HG03469 (cell line): Measurements from ENCODE around the gene CDC42BPG.
"Not testable (repeated sequence)": the region's sequence is repeated elsewhere in the genome, so short reads cannot be mapped to it uniquely, and the experiment has no call there.

Source experiments
- ATAC-seq: cut with Tn5 transposase; IDR thresholded peaks from one replicate; pipeline ENCODE4 v1.9.1; 2021; ENCODE audit warnings: mild to moderate bottlenecking, moderate library complexity, moderate number of reproducible peaks; ENCODE audit not compliant: unreplicated experiment

Gene CDC42BPG

GRCh38 chr11:64849598-64850356 lies 5.3 kb upstream of the CDC42BPG start:
- ATAC-seq = no peak

DNA sequence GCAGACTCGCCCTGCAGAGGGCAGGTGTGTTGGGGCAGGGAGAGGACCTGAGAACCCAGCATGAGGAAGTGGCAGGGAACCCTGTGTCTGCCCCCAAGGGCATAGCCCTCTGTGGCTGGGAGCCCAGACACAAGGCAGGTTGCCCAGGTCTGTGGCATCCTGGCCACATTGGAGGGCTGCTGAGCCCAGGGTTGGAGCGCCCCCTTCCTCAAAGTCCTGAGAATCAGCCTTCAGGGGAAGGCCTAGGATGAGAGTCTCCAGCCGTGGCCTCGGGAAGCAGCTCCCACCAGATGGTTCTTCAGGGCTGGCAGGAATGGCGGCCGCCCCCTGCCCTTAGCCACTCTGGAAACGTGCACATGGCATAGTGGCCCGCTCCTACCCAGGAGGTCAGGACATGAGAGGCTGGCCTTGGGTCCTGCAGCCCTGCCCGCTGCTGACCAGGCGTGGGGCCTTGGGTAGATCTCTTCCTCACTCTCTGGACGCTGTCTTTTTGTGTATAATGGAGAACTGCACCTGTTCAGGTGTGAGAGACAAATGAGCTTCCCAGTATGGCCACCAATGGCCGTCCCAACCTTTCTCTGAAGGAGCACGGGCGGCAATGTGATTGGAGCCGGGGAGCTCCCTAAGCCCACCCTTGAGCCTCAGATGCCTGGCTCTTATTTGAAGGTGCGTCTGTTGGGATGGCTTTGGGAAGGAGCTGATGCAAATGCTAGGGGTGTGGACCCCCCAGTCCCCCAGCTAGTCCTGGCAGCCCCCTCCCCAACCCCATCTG lies 4.6 kb upstream of the CDC42BPG start:
- no peak for ATAC-seq

DNA sequence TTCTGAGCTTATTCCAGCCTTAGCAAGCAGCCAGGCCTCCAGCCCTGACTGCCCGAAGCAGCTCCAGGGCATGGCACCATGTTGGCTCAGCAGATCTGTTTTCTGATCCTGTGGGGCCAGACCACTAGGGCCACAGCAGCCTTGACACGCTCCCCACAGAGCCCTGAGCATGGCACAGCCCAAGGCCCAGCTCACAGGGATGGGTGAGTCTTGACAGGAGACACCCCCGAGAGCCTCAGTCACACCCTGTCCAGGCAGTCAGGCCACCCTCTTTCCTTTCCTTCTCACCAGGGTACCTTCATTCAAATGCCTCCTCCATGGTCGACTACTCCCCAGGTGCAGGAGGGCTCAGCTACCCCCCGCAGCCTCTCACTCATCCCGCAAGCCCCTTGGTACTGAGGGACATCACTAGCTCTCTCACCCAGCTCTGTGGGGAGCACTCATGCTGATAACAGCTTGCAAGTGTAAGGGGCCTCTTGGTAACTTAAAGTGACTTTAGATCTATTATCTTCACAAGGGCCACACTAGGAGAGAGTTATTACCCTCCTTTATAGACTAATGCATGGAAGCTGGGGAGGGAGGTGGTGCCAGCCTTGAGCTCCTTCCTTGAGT lies 3.9 kb upstream of the CDC42BPG start:
- no peak for ATAC-seq

GRCh38 chr11:64846998-64847666 lies 2.7 kb upstream of the CDC42BPG start:
- ATAC-seq = no peak

GRCh38 chr11:64845776-64846129 lies 1.3 kb upstream of the CDC42BPG start:
- not testable (repeated sequence) for ATAC-seq

GRCh38 chr11:64845129-64845775 lies 799 bp upstream of the CDC42BPG start:
- ATAC-seq = no peak

DNA sequence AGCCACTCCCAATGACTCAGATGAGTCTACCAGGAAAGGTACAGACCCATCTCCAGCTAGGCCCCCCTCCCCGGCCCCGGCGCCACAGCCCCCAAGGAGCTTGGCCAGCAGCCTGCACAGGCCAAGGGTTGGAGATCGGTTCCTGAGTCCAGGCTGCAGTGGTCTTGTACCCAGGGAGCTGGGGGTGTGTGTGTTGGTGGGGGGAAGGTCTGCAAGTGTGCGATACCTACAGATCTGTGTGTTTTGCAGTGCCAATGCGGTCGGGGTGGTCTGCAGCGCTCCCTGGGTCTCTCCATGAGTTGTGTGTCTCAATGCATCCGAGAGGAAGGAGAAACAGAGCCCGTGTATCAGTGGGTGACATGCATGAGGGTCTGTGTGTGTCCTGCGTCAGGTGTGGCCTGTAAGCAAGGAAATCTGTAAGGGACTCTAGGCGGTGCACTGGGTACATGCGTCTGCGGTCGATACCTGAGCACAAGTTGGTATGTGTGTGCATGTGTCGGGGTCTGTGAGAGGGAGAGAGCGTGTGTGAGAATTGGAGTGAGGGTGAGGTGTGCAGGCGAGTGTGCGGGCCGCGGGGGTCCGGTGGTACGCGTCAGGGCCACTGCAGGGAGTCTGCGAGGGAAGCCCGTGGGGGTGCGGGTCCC lies 645 bp downstream of the CDC42BPG start:
- ATAC-seq = no peak

DNA sequence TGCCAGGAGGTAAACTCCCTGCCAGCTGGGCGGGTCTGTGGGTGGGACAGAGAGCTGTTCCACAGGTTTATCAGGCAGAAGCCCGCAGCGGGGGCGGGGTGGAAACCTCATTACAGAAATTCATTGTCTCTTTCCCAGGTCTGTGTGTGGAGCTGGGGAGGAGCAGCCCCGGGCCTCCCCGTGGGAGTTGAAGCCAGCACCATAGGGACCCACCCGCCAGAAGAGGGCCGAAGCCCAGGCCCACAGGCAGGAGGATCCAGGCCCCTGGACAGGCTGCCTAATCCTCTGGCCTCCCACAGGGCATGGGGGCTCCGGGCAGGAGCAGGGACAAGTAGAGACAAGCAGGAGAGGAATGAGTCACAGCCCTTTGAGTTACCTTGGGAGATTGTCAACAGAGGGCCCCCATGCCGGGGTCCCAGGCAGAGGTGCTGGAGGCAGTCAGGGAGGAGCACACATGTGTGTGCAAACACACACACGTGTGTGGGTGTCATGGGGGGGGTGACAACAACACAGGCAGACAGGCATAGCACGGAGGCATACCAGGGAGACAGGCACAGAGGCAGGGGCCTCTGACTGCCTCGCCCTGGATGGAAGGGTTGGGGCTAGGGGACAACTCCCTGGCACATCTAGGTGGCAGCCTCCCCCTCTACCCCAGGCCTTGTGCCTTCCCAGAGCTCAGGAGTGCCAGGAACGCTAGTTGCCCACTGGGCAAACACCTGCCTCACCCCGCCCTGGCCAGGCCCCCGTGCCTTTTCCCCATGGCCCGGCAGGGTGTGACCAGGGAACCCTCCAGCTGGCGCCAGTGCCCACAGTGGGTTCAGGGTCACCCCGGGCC lies 1.4 kb downstream of the CDC42BPG start:
- ATAC-seq = no peak

DNA sequence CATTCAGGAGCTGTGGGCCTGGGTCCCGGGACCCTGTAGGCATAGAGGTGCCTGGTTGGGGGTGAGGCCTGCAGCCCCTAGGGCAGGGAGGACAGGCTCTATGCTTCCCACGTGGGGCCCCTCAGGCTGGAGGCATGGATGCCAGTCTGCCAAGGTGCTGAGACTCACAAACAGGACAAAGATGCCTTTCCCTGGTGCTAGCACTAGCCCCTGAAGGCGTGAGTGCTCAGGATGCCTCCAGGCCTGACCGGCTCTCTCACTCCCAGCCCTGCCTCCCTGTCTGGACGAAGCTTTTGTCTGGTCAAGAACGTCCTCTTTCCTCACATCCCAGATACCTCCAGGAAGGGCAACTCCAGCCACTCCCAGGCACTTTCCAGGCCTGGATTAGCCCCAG lies 2.1 kb downstream of the CDC42BPG start:
- ATAC-seq = no peak

DNA sequence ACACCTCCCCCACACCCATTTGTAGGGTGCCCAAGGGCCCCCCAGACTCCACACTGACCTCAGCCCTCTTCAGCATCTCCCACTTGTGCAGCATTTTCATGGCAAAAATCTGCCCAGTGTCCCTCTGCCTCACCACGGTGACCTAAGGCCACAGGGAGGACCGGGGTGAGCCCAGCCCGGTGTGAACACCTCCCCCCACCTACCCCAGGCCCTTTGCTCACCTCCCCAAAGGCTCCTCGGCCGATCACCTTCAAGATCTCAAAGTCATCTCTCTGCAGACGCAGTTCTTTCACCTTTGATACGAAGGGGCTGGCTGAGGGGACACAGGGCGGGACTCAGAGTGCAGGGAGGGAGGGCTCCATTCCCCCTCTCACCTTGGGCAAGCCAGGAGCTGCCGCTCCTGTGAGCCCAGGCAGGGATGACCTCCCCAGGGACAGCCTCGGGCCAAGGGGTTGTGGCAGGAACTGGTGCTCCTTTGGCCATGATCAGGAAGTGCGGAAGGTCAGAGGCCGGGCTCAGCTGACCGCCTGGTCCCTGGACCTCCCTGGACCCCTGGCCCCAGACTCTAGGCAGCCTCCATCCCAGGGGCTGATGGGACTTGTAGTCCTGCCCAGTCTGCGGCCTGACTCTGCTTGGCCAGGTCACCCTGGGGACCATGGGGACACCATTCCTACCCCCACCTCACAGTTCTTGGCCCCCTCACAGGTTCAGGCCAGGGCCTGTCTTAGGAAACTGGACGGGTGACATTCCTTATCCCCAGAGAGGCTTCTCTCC lies 2.7 kb downstream of the CDC42BPG start:
- ATAC-seq = no peak

GRCh38 chr11:64839887-64840782 lies 4.3 kb downstream of the CDC42BPG start:
- ATAC-seq = no peak

GRCh38 chr11:64839335-64839734 lies 5.1 kb downstream of the CDC42BPG start:
- ATAC-seq = no peak

GRCh38 chr11:64838600-64839334 lies 5.7 kb downstream of the CDC42BPG start:
- no peak for ATAC-seq

DNA sequence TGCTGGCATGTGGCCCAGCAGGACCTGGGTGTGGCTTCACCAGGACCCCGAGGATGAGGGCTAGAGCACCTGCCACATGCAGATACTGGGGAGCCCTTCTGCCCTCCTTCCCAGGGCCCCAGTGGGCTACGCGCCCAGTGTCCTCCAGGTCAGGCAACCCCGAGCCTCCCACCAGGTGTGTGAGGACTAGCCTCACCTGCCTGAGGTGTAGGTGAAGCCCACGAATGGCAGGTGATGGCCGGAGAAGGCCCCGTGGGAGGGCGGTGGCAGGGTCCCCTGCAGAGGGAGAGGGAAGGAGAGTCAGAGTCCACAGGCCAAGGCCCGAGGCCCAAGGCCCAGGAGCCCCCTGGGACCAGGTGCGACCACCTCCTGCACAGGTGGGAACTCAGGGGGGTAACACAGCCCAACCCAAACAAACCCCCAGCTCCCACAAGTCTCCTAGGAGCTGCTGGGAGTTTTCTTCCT lies 6.5 kb downstream of the CDC42BPG start:
- no peak for ATAC-seq

DNA sequence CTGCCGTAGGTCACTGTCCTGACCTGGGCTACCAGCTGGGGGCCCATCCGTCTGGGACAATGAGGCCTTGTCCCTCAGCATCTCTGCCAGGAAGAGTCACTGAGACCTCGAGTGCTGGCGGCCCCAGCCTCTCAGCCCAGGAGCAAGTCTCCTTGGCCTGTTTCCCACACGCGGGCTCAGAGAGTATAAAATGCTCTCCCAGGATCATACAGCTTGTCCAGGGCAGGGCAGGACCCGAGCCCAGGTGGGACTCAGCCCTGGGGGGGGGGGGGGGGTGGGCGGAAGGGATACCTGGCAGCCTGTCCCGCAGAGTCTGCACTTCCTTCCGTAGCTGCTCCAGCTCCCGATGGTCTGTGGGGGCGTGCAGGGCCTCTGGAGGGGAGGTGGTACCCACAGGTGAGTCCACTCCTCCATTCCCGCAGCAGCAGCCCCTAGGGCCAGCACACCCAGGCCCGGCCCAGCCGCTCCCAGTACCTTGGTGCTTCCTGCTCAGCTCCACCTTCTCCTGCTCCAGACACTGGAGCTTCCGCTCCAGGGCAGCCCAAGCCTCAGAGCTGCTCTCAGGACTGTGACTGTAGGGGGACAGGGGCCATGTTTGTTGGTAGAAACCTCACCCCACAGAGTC lies 7.9 kb downstream of the CDC42BPG start:
- no peak for ATAC-seq

GRCh38 chr11:64835616-64836447 lies 8.6 kb downstream of the CDC42BPG start:
- ATAC-seq = no peak
